Nephron (organoid): ENCODE measurements around the gene SENP7.
A peak's percentile ranks its signal among the peaks of the same experiment; 100 is the strongest.

Experiments
- H3K27ac Mint-ChIP-seq, 3 experiments: 2 replicates each; pipeline ENCODE4 v1.8.0; 2020; ENCODE audit warnings: mixed read lengths in 3 of 3, mild to moderate bottlenecking in 2 of 3, moderate library complexity in 1 of 3
- H3K27me3 Mint-ChIP-seq: 2 replicates; pipeline ENCODE4 v1.8.0; 2021; ENCODE audit warnings: low read depth, mild to moderate bottlenecking, moderate library complexity, mixed read lengths
- H3K36me3 Mint-ChIP-seq: 2 replicates; pipeline ENCODE4 v1.8.0; 2020; ENCODE audit warnings: low read depth, mixed read lengths
- H3K4me1 Mint-ChIP-seq: 2 replicates; pipeline ENCODE4 v1.8.0; 2020; ENCODE audit warnings: mixed read lengths
- H3K4me3 Mint-ChIP-seq, 3 experiments: 2 replicates each; pipeline ENCODE4 v1.8.0; 2020; ENCODE audit warnings: mild to moderate bottlenecking in 3 of 3, mixed read lengths in 3 of 3, moderate library complexity in 2 of 3
- H3K9me3 Mint-ChIP-seq: 2 replicates; pipeline ENCODE4 v1.8.0; 2020; ENCODE audit warnings: mixed read lengths
- TF ChIP-seq, protein P1 (sequence below), 3 experiments: fragments of 200-600 bp; sonication (generic); IDR thresholded peaks; one replicate each; pipeline ENCODE4 v1.5.0; 2021; ENCODE audit warnings: antibody characterized with exemption in 3 of 3; ENCODE audit not compliant: unreplicated experiment in 3 of 3

SENP7 gene

DNA sequence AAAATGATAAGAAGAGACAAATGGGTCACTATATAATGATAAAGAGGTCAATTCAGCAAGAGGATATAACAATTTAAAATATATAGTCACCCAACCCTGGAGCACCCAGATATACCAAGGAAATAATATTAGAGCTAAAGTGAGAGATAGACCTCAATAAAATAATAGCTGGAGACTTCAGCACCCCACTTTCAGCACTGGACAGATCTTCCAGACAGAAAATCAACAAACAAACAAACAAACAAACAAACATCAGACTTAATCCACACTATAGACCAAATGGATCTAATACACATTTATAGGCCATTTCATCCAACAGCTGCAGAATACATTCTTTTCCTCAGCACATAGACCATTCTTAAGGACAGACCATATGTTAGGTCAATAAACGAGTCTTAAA, 79.4 kb downstream of the SENP7 start:
- no peak overlapping the region for H3K4me3 Mint-ChIP-seq
- H3K27ac Mint-ChIP-seq, result no peak overlapping the region
- H3K4me1 Mint-ChIP-seq, result no peaks in the 10 kb centered on the region
- TF ChIP-seq, protein P1, sequence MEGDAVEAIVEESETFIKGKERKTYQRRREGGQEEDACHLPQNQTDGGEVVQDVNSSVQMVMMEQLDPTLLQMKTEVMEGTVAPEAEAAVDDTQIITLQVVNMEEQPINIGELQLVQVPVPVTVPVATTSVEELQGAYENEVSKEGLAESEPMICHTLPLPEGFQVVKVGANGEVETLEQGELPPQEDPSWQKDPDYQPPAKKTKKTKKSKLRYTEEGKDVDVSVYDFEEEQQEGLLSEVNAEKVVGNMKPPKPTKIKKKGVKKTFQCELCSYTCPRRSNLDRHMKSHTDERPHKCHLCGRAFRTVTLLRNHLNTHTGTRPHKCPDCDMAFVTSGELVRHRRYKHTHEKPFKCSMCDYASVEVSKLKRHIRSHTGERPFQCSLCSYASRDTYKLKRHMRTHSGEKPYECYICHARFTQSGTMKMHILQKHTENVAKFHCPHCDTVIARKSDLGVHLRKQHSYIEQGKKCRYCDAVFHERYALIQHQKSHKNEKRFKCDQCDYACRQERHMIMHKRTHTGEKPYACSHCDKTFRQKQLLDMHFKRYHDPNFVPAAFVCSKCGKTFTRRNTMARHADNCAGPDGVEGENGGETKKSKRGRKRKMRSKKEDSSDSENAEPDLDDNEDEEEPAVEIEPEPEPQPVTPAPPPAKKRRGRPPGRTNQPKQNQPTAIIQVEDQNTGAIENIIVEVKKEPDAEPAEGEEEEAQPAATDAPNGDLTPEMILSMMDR (IDR thresholded peaks at IDR 0.05; ENCODE audit: unreplicated experiment in 3 of 3), result no peak
- peaks cover 91% of the 10 kb centered on the region for H3K9me3 Mint-ChIP-seq
- peaks cover 88% of the 10 kb centered on the region for H3K36me3 Mint-ChIP-seq
- peaks cover 4% of the 10 kb centered on the region for H3K27me3 Mint-ChIP-seq

DNA sequence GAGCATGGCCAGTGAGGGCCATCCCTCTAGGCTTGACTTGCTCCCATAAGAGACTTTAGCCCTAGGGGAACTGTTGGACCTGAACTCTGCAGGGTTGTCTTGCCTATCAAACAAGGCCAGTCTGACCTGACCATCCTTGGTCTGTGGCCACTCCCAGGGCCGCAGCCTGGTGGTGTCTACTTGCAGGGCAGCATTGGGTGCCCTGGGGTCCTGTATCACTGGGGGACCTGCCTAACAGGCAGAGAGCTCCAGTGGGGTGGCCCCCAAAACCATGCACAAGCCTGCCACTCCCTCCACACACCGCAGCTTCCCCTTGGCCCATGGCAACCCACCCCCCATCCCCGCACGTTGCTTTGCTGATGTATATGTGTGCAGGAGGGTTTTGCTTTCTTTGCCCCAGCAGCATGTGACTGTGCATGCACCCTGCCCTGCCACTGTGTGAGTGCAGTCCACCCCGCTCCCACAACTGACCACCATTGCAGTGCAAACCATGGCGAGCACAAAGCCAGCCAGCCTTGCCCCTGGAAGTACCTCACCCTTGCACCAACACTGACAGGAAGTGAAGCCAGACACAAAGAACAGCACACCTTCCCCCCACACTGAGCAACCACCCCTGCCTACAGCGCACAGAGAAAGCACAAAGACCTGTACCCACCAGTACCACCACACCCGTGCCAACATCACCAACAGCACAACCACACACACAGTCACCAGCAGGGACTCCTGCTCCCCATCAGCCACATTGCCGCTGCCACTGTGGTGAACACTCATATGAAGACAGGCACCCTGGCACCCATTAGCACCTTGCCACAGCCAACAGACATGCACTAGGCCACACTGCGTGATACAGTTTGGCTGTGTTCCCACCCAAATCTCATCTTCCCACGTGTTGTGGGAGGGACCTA, 88.8 kb downstream of the SENP7 start:
- Mint-ChIP-seq H3K4me3 (no peak overlapping the region), H3K4me1 (no peaks in the 10 kb centered on the region), H3K36me3 (peaks cover 53% of the 10 kb centered on the region), H3K9me3 (peaks cover 47% of the 10 kb centered on the region), H3K27ac (no peak overlapping the region), H3K27me3 (no peaks in the 10 kb centered on the region)
- TF ChIP-seq, protein P1 (IDR thresholded peaks at IDR 0.05; ENCODE audit: unreplicated experiment in 3 of 3), result no peak

DNA sequence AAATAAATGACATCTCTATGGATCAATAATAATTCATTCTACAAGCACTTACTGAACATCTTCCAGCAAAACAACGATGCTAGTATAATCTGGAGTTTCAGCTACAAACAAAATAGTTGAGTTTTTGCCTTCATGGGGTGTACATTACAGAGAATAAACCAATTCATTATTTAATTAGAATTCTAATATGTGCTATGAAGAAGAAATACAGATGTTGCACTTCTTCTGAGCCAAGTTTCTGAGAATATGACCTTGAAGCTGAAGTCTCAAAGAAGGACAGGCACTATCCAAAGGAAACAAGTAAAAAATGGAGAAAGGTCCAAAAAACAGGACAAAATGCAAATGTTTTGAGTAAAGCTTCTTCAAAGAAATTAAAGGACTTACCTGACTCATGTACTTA, 94.2 kb downstream of the SENP7 start:
- TF ChIP-seq, protein P1 (IDR thresholded peaks at IDR 0.05; ENCODE audit: unreplicated experiment in 3 of 3), result no peak
- peaks cover 19% of the 10 kb centered on the region for H3K36me3 Mint-ChIP-seq
- H3K4me1 Mint-ChIP-seq, result peaks cover 3% of the 10 kb centered on the region
- peaks cover 5% of the 10 kb centered on the region for H3K9me3 Mint-ChIP-seq
- H3K27me3 Mint-ChIP-seq, result no peaks in the 10 kb centered on the region
- H3K27ac Mint-ChIP-seq, result no peak overlapping the region
- H3K4me3 Mint-ChIP-seq, result no peak overlapping the region

DNA sequence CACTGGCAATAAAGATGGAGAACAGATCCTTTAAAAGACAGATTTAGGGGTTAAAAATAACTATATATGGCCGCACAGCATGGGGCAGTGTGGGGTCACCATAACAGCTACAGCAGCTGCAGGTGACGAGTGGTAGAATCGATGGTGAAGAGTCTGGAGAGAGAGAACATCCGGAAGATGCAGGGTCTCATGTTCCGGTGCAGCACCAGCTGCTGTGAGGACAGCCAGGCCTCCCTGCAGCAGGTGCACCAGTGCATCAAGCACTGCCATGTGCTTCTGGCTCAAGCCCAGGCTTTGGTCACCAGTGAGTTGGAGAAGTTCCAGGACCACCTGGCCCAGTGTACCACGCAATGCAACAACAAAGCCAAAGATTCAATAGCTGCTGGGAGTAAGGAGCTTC, 98.9 kb downstream of the SENP7 start:
- Mint-ChIP-seq H3K27ac (peak overlapping the region in 1 of 3 experiments; percentile 26), H3K4me1 (peaks cover 6% of the 10 kb centered on the region), H3K9me3 (peaks cover 9% of the 10 kb centered on the region), H3K4me3 (no peak overlapping the region), H3K27me3 (no peaks in the 10 kb centered on the region), H3K36me3 (peaks cover 20% of the 10 kb centered on the region)
- TF ChIP-seq, protein P1 (IDR thresholded peaks at IDR 0.05; ENCODE audit: unreplicated experiment in 3 of 3), result no peak

DNA sequence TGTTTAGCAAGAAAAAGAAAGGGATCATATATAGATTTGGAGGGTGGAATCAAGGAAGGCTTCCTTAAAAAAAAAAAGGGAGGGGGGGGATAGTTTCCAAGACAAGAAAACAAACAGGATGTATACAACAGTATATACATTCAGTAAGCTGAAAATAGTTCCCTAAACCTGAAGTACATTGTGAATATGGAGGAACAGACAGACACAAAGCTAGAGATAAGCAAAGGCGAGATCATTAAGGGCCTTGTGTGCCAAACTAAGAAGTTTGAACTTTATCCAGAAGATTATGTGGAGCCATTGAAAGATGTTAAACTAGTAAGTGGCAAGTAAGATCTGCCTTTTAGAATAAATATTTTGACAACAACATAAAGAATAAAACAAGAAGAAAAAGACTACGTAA, 99.4 kb downstream of the SENP7 start:
- TF ChIP-seq, protein P1 (IDR thresholded peaks at IDR 0.05; ENCODE audit: unreplicated experiment in 3 of 3), result no peak

More for the DNA sequence above, 99.4 kb downstream of the SENP7 start:
- Mint-ChIP-seq H3K27ac (no peak overlapping the region), H3K4me3 (no peak overlapping the region), H3K4me1 (peaks cover 6% of the 10 kb centered on the region), H3K9me3 (peaks cover 14% of the 10 kb centered on the region), H3K27me3 (no peaks in the 10 kb centered on the region), H3K36me3 (peaks cover 25% of the 10 kb centered on the region)
